ENCODE measurements around the gene MRPS31. TPM values are rescaled to one million over a fixed set of nuclear protein-coding genes. Genes with fewer than 3 reads are reported as not detected.
"Not testable (repeated sequence)": the region's sequence is repeated elsewhere in the genome, so short reads cannot be mapped to it uniquely, and the experiment has no call there.

Gene MRPS31
- polyA plus RNA-seq, 1 experiment = 22.8 TPM

DNA sequence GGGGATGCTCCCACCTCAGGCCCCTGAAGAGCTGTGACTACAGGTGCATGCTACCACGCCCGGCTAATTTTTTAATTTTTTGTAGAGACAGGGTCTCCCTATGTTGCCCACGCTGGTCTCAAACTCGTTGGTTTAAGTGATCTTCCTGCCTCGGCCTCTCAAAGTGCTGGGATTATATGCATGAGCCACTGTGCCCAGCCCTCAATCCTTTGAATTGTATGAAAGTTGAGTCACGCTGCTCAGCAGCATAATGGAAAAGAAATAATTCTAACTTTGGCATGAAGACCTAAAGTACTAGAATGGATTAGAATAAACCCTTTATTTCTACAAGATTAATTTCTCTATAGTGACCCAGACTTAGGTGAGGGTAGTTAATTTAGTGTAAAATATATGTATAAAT, 42.4 kb downstream of the MRPS31 start:
- CTCF ChIA-PET = interaction anchor here (0.7 kb wide), 1 partner anchor 47 kb away, joined by 3 read pairs; no protein-coding TSS in a partner anchor
- POLR2A ChIA-PET = no interaction called here
- H3K9me3 ChIP-seq (ENCODE audit: control insufficient read depth, insufficient read depth, low read length) = no peaks in the 10 kb centered on the region
- no peak for DNase-seq (ENCODE audit: low read depth, low spot score)
- TF ChIP-seq, protein P1, sequence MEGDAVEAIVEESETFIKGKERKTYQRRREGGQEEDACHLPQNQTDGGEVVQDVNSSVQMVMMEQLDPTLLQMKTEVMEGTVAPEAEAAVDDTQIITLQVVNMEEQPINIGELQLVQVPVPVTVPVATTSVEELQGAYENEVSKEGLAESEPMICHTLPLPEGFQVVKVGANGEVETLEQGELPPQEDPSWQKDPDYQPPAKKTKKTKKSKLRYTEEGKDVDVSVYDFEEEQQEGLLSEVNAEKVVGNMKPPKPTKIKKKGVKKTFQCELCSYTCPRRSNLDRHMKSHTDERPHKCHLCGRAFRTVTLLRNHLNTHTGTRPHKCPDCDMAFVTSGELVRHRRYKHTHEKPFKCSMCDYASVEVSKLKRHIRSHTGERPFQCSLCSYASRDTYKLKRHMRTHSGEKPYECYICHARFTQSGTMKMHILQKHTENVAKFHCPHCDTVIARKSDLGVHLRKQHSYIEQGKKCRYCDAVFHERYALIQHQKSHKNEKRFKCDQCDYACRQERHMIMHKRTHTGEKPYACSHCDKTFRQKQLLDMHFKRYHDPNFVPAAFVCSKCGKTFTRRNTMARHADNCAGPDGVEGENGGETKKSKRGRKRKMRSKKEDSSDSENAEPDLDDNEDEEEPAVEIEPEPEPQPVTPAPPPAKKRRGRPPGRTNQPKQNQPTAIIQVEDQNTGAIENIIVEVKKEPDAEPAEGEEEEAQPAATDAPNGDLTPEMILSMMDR (IDR thresholded peaks at IDR 0.05; ENCODE audit: low read depth, low read length) = no peak
- H3K27ac ChIP-seq (ENCODE audit: low read depth, low read length) = no peak overlapping the region
- H3K27me3 ChIP-seq (ENCODE audit: control insufficient read depth, insufficient read depth, low read length) = no peaks in the 10 kb centered on the region
- no peak overlapping the region for H3K4me3 ChIP-seq (ENCODE audit: low read depth, low read length)

DNA sequence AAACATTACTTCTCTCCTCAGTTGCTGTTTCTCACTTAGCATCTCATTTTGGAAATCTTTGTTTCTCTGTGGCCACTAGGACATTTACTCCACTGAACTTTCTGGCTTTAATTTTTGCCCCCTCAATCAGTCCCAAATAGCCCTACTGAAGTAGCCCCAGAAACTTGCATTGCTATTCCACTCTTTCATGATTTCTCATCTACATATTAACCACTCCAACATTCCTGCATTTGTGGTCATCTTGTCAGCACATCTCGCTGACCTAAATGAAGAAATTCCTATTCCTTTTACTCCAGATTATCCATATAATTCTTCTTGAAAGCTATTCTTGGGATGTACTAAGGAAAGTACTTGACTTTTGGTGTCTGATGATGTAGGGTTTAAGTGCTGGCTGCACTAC, 56.6 kb downstream of the MRPS31 start:
- H3K9me3 ChIP-seq (ENCODE audit: control insufficient read depth, insufficient read depth, low read length) = peaks cover 12% of the 10 kb centered on the region; the same call in 1 of the 2 replicates
- CTCF ChIA-PET; H3K27me3 ChIP-seq (ENCODE audit: control insufficient read depth, insufficient read depth, low read length); POLR2A ChIA-PET; H3K27ac ChIP-seq (ENCODE audit: low read depth, low read length); DNase-seq (ENCODE audit: low read depth, low spot score); H3K4me3 ChIP-seq (ENCODE audit: low read depth, low read length): not testable (repeated sequence)

DNA sequence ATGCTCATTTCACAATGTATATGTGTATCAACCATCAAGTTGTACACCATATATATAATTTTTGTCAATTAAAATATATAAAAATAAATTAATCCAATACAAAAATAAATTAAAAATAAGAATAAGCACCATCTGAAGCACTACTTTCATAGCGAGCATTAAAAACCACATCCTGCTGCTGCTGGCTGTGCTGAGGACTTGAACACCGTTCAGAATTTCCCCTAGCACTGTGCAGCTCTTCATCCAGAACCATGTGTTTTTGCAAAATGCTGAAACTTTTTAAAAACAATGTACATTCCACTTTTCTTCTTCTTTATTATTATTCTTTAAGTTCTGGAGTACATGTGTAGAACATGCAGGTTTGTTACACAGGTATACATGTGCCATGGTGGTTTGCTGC, 64.6 kb downstream of the MRPS31 start:
- Histone ChIP-seq H3K9me3 (ENCODE audit: control insufficient read depth, insufficient read depth, low read length) (no peaks in the 10 kb centered on the region; the same call in 1 of the 2 replicates), H3K27ac (ENCODE audit: low read depth, low read length) (no peak overlapping the region), H3K27me3 (ENCODE audit: control insufficient read depth, insufficient read depth, low read length) (no peaks in the 10 kb centered on the region), H3K4me3 (ENCODE audit: low read depth, low read length) (no peak overlapping the region)
- no peak for DNase-seq (ENCODE audit: low read depth, low spot score)
- ChIA-PET CTCF (no interaction called here), POLR2A (no interaction called here)
- TF ChIP-seq, protein P1 (IDR thresholded peaks at IDR 0.05; ENCODE audit: low read depth, low read length) = no peak

DNA sequence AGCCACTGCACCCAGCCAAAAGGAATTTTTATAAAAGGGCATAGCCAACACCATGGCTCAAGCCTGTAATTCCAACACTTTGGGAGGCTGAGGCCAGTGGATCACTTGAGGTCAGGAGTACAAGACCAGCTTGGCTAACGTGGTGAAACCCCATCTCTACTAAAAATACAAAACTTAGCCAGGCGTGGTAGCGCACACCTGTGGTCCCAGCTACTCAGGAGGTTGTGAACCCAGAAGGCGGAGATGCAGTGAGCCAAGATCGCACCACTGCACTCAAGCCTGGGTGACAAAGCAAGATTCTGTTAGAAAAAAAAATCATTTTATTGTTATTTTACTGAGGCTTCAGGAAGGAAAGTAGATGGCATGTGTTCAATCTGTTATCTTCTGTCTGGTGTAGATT, 73.3 kb downstream of the MRPS31 start:
- Histone ChIP-seq H3K27ac (ENCODE audit: low read depth, low read length) (no peak overlapping the region), H3K9me3 (ENCODE audit: control insufficient read depth, insufficient read depth, low read length) (no peaks in the 10 kb centered on the region), H3K4me3 (ENCODE audit: low read depth, low read length) (no peak overlapping the region), H3K27me3 (ENCODE audit: control insufficient read depth, insufficient read depth, low read length) (no peaks in the 10 kb centered on the region)
- no peak for DNase-seq (ENCODE audit: low read depth, low spot score)
- TF ChIP-seq, protein P1 (IDR thresholded peaks at IDR 0.05; ENCODE audit: low read depth, low read length) = no peak
- ChIA-PET CTCF (no interaction called here), POLR2A (no interaction called here)

DNA sequence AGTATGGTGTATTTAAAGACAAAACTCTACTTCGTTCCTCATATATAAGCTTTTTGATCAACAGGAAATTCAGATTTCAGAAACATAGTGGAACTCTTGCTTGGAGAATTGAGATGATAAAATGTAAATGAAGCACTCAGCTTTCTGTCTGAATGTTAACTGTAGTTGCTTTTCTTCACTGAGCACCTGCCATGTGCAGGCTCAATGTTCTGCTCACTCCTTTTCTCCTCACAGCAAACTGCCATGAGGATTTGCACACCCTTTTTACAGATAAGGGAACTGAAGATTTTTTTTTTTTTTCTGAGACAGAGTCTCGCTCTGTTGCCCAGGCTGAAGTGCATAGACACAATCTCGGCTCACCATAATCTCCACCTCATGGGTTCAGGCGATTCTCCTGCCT, 76.6 kb downstream of the MRPS31 start:
- Histone ChIP-seq H3K4me3 (ENCODE audit: low read depth, low read length) (no peak overlapping the region), H3K9me3 (ENCODE audit: control insufficient read depth, insufficient read depth, low read length) (no peaks in the 10 kb centered on the region), H3K27ac (ENCODE audit: low read depth, low read length) (no peak overlapping the region), H3K27me3 (ENCODE audit: control insufficient read depth, insufficient read depth, low read length) (no peaks in the 10 kb centered on the region)
- TF ChIP-seq, protein P1 (IDR thresholded peaks at IDR 0.05; ENCODE audit: low read depth, low read length) = no peak
- no peak for DNase-seq (ENCODE audit: low read depth, low spot score)
- POLR2A ChIA-PET = no interaction called here
- CTCF ChIA-PET = no interaction called here

DNA sequence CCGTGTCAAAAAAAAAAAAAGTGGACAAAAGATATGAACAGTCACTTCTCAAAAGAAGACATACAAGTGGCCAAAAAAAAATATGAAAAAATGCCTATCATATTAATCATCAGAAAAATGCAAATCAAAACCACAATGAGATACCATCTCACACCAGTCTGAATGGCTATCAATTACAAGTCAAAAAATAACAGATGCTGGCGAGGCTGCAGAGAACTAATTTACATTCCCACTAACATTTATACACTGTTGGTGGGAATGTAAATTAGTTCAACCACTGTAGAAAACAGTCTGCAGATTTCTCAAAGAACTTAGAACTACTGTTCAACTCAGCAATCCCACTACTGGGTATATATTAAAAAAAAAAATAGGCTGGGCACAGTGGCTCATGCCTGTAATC, 78.0 kb downstream of the MRPS31 start:
- no peak overlapping the region for H3K27ac ChIP-seq (ENCODE audit: low read depth, low read length)
- H3K9me3 ChIP-seq (ENCODE audit: control insufficient read depth, insufficient read depth, low read length) = no peaks in the 10 kb centered on the region
- ChIA-PET POLR2A (no interaction called here), CTCF (interaction anchor here (0.6 to 0.7 kb wide), 2 partner anchors 515 to 1549 kb away, joined by 3 to 7 read pairs; no protein-coding TSS in a partner anchor)
- H3K27me3 ChIP-seq (ENCODE audit: control insufficient read depth, insufficient read depth, low read length) = no peaks in the 10 kb centered on the region
- H3K4me3 ChIP-seq (ENCODE audit: low read depth, low read length) = no peak overlapping the region
- no peak for DNase-seq (ENCODE audit: low read depth, low spot score)
- TF ChIP-seq, protein P1 (IDR thresholded peaks at IDR 0.05; ENCODE audit: low read depth, low read length) = no peak

Data from AG04450 (cell line).